GM21447 (cell line): ENCODE results near the gene BTBD8.
"Not testable (repeated sequence)": the region's sequence is repeated elsewhere in the genome, so short reads cannot be mapped to it uniquely, and the experiment has no call there.

Source experiments
- ATAC-seq: cut with Tn5 transposase; IDR thresholded peaks from one replicate; pipeline ENCODE4 v1.9.1; 2021; ENCODE audit not compliant: unreplicated experiment

The BTBD8 gene

DNA sequence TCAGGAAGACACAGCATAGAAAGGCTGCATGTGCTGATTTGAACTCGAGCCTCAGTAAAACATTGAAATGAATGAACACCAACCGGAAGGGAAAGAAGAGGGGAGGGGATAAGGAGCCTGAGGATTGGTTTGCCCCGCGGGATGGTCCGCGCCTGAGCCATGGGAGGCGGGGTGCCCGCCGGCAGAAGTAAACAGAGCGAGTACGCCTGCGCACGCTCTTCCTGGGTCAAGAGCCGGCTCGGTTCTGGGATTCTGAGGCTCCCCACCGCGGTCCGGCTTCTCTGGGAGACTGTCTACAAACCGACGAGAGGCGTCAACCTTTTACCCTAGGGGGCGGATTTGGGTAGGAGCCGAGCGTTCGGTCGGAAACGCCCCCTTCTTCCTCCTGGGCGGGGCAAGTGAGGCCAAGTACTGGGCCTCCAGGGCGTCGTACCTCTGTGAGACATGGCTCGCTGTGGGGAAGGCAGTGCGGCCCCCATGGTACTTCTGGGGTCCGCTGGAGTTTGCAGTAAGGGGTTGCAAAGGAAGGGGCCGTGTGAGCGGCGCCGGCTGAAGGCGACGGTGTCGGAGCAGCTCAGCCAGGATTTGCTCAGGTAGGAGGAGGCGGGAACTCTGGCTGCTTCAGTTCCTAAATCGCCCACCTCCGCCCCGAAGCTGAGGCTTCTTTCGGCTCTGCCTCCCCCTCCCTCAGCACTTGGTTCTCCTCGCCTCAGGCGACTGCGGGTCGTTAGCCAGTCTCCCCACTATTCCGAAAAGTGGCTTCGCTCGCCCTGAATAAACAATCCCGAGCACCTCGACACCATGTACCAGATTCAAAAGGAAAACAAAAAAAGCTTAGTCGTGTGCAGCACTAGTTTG lies at the start of gene BTBD8:
Gene BTBD8 (plus strand): TSS at position 218 of the 858 bp plus-strand sequence. CDS start 227 bp downstream, at position 445.
- peak; percentile 94 for ATAC-seq

DNA sequence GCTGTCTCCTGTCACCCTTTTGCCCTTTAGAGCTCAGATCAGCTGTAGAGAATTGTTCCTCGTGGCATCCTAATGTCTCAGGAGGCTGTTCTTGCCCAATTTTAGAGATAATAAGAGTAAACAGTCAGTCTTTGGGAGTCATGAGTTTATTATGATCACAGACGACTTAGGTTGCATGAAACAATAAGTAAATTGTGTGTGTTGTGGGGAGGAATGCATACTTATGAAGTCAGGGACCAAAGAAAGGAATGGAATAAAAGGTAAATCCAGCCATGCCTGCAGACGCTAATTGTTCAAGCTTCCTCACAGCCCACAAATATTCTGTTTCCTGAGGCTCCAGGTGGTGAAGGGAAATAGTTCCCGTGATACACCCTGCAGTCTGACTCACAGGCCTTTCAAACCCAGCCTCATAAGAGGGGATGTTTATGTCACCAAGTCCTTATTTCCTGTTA lies 49.5 kb upstream of the BTBD8 start:
- ATAC-seq: no peak

DNA sequence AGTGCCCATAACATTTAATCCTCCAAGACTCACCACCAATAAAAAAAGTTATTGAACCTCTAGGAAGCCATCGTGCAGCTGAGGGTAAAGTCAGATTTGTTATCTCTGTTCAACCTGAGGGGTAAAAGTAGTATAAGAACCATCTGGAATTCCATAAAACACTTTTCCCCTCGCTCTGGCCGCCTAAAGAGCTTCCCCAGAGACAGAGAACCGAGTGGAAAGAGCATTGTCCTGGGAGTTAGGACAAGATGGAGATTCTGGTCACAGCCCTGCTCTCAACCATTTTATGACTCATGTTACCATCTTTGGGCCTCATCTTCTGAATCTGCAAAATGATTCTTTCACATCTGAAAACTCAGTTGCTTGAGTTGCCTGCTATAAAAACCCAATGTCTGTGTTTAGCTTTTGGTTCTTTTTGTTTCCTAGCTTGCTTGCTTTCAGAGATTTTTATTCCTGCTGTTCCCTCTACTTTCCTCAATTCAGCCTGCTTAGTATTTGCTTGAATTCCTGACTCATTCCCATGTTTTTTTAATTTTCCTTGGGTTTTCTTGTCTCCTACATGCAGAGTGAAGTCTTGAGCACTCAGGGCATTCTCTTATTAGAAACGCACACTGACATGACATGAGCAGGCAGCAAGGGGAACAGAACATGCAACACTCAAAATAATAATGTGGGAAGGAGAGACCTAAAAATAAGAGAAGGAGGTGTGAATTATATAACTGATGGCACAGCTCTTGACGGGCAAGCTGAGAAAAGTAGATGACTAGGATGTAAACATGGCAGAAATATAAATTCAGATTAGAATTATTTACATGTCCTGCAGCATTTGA lies 48.6 kb upstream of the BTBD8 start:
- no peak for ATAC-seq

DNA sequence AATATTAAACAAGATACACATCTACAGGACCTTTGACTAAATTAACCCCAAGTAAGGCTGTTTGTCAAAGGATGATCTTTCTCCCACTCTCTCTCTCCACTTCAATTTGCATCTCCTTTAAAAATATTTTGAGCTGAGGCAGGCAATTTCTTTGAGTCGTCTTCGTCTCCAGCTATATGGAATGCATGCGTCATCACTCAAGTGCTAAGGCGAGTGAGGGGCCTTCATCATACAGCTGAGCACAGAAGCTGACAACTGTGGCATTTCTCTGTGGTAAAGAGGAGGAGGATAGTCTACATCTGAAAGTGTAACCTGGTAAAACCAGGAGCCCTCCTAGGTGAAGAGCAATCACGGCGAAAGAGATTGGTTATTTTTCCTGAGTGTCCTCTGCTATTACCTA lies 42.7 kb upstream of the BTBD8 start:
- no peak for ATAC-seq

DNA sequence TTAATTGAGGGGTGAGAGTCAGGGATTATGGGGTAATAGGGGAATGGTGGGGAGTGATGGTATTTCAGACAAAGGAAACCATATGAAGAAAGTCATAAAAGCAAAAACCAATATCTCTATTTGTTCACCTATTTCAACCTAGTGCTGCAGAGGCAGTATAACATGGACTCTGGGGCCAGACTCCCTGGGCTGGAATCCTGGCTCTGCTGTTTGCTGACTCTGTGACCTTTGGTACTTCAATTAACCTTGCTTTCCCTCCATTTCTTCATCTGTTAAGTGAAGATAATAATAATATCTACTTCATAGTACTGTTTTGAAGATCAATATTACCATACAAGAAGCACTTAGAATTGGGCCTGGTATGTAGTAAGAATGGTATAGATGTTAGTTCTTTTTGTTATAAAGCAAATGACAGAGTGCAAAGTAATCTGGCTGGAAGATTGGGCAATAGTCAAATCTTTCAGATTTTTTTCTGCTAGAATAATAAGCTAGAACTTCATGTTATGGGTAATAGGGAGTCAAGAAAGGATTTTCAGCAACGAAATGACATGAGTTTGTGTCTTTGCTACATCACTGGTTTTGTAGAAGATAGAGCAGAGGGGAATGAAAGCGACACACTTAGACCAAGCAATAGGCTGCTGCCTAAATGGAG lies 41.3 kb upstream of the BTBD8 start:
- ATAC-seq: no peak

DNA sequence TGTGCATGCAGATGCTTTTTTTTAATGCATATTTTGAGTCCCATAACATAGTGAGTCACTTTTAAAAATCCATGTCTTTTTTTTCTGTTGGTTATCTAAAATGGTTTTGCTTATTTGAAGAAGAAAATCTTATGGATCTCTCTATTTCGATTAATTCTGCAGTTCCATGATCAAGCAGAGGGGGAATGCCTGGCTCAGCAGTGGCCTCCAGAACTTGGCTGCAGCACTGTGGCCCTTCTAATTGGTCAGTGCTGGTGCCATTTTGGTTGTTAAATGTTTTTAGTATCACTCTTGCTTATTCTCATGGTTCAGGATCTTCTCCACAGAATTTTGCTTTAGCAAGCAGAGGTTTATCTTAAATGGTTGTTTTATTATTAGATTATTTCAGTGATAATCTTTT lies 39.2 kb upstream of the BTBD8 start:
- ATAC-seq: no peak

DNA sequence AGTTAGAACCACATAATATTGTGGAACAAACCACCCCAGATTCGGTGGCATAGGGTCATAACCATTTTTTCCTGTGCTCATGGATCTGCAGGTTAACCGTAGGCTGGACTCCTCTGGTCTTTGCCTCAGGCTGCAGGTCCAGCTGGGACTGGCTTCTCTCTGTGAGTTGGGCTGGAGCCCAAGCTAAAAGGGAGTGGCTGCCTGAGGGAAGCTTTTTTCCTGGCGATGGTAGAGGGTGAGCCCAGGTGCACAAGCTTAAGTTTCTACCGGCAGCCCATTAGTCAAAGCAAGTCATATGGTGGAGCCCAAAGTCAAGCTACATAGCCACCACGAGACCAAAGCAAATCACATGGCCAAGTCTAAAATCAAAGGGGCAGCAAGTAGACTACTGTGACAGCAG lies 36.5 kb upstream of the BTBD8 start:
- no peak for ATAC-seq

DNA sequence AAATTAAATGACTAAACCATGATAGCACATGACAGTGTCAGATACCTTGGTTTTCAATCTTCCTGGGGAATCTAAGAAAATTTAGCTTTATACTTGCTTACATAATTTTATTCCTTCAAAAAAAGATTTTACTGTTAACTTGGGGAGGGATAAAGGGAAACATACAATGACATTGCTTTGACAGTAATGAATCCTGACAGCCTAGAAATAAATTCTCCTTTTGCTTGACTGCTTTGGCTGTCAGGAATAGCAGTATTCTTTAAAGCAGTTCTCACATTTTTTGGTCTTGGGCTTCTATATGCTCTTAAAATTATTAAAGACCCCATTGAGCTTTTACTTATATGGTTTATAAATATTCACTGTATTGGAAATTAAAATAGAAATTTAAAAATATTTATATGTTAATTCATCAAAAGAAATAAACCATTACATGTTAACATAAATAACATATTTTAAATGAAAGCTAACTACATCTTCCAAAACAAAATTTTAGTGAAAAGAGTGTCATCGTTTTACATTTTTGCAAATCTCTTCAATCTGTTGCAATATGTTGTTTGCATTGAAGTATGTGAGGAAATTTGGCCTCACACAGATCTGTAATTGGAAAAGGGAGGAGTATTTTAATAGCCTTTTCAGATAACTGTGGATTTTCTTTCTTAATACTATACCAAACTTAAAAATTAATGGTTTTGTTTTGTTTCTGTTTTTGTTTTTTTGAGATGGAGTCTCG lies 34.2 kb upstream of the BTBD8 start:
- ATAC-seq: no peak

DNA sequence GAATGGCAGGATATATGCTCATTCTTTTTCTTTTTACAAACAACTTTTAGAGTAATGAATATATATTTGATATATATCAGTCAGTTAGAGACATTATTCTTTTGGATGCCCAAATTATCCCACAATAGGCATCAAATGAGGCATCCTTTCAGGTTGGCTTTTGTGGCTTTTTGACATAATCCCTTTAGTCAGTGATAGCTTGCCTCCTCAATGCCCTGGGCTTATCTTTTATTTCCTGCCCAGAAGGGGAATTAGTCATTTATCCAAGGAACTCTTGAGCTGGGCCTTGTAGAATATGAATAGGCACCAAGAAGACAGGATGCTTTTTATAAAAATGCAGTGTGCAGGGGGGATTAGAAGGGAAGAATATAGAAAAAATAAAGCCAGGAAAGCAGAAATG lies 28.2 kb upstream of the BTBD8 start:
- ATAC-seq: no peak

DNA sequence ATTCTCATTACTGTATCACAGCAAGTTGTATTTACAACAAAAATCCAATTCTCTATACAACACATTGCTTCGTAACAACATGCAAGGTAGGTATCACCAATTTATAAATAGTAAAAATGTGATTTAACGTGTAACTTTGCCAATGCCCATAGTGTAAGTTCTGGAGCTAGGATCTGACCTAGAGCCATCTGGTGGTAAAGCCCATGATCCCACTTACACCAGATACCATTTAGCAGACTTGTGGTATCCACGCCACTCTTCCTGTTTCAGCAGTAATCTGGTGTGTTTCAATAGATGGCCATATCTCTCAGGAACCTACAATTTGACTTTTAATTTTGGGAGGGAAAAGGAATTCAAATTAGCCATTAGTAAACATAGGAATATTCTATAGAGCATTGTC lies 15.1 kb upstream of the BTBD8 start:
- ATAC-seq: no peak

DNA sequence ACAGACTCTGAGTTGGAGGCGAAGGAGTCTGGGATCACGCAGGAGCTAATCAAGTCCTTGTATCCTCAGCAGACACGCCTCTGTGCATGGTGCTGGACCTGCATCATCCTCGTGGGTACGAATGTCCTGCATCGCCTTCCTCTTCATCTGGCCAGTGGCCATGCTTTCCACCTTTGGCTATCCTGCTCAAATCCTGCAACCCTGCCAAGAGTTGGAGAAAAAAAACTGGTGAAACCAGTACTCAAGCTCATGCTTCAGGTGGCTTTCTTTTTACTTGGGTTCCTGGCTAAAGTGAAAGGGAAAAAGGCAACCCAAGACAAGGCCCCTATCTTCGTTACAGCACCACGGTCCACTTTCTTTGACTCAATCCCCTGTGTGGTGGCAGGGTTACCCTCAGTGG lies 13.8 kb upstream of the BTBD8 start:
- no peak for ATAC-seq

DNA sequence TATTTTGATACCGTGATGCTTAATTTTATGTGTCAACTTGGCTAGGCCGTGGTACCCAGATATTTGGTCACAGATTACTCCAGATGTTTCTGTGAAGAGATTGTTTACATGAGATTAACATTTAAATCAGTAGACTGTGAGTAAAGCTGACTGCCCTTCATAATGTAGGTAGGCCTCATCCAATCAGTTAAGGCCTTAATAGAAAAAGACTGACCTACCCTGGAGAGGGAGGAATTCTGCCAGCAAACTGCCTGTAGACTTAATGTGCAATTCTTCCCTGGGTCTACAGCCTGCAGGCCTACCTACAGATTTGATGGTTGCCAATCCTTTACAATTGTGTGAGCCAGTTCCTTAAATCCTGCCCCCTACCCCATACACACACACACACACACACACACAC lies 9.3 kb upstream of the BTBD8 start:
- ATAC-seq: no peak

DNA sequence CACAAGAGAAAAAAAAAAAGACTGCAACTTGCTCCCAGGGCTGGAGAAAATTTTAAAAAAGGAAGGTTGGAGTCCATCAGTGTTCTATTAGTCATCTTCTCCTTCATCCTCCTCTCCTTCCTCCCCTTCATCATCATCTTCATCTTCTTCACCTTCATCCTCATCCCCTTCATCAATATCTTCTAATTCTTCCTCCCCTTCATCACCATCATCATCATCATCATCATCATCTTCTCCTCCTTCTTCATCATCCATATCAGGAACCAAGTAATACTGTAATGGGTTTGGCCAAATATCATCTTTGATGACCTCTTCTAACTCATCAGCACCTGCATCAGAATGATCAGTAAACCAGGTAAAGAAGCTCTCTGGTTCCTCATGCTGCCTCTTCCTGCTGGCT lies 5.7 kb upstream of the BTBD8 start:
- ATAC-seq: not testable (repeated sequence)

DNA sequence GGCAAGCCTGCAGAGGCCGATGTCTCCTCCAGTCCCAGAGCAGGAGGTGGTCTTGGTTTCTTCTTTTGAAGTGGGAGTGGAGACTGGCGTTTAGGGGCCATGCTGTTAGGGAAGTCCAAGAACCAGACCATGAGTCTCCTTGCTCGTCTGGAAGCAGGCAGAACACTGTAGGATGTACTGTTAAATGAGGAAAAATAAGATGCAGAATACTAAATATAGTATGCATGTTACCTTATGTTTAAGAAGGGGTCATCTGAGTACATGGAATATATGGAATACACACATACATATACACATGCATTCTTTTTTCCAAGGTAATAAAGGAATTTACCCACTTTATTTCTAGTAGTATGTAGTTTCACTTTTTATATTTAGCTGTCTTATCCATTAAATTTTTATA lies 4.8 kb upstream of the BTBD8 start, which contains the start of gene SETSIP:
Gene SETSIP (minus strand): TSS at position 101 of the 400 bp plus-strand sequence. CDS start 0 bp downstream, at position 101.
- ATAC-seq: no peak

DNA sequence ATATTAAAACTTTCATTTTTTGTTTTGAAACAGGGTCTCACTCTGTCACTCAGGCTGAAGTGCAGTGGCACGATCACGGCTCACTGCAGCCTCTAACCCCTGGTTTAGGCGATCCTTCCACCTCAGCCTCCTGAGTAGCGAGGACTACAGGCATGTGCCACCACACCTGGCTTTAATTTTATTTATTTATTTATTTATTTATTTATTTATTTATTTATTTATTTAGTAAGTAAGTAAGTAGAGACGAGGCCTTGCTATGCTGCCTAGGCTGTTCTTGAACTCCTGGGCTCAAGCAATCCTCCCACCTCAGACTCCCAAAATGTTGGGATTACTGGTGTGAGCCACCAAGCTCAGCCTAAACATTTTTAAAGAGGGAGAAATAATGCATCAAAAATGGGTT lies 3.8 kb upstream of the BTBD8 start:
- no peak for ATAC-seq

DNA sequence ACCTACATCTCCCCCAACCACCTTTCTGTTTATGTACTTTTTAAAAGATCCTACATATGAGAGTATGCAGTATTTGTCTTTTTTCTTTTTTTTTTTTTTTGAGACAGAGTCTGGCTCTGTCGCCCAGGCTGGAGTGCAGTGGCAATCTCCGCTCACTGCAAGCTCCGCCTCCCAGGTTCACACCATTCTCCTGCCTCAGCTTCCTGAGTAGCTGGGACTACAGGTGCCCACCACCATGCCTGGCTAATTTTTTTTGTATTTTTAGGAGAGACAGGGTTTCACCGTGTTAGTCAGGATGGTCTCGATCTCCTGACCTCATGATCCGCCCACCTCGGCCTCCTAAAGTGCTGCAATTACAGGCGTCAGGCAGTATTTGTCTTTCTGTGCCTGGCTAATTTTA lies 2.1 kb upstream of the BTBD8 start:
- ATAC-seq: not testable (repeated sequence)

DNA sequence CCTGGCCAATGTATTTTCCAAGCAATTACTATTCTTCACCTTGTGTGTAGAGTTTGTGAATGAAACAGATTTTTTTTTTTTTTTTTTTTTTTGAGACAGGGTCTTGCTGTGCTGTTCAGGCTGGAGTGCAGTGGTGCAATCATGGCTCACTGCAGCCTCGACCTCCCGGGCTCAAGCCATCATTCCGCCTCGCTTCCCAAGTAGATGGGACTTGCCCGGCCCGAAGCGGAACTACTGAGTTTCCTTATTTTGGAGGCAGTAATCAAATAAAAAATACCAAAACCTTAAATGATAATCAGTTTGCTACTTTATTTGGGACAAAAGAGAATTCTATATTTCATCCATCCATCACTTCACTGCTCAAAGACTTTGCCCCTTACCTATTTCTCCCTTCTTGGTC lies 704 bp upstream of the BTBD8 start:
- ATAC-seq: no peak

DNA sequence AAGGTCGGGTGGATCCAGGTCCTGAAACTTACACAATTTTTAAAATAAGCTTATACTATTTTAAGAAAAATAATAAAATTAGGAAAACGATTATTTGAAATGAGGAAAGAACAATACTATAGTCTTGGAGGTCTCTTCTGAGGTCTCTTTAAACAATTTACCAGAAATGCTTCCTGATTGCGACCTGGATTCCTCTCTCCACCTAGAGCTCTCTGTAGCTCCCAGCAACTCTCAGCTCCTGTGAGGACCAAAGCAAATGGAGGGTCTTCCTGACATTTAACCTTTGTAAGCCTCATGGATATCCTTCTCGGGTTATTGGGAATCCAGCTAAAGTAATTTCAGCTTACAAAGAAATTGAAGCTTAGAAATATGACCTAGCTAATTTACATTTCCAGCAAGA lies 886 bp downstream of the BTBD8 start:
- ATAC-seq: no peak

DNA sequence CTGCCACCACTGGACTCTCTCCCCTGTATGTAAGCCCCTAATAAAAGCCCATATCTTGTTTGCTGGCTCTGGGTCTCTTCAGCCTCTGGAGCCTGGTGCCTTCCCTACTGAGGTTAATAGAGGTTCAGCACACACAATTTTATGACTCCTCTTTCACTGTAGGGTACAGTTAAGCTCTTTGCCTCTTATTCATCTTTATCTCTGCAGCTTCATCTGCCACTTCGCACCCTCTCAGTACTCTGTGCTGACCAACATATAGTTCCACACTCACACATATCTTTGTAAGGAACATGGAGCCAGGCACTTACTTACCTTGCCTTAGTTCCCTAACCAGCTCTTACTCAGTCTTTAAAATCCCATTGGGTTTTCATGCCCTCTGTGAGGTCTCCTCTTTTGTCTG lies 4.5 kb downstream of the BTBD8 start:
- no peak for ATAC-seq

DNA sequence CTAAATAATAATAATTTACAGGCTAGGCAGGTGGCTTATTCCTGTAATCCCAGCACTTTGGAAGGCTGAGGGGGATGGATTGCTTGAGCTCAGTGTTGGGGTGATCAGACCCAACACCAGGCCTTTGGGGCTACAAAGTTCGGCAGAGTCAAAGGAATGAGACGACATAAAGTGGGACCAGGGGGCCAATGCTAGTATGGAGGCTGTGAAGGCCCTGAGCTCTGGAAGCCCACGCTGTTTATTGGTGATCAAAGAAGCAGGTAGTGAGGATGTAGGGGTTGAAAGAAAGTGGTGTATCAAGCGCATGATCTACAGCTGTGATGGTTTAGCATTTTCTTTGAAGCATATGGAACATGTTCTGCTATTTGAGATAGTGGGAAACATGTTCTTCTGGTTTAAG lies 5.6 kb downstream of the BTBD8 start:
- ATAC-seq: no peak

DNA sequence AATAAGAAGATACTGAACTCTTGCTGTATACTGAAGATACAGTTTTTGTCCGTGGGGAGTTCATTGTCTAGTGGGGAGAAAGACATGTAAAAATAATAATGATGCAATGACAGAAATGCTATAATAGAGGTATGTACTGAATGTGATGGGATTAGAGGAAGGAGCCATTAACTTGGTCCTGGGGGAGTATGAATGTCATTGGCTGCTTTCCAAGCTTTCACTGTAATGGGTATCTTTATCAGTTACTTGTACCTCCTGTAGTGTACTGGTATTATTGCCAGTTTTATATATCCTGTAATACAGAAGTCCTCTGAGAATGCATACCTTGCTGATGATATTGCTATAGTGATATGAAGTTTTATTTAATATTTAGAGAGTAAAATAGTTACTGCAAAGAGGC lies 7.4 kb downstream of the BTBD8 start:
- ATAC-seq: no peak
